ENCODE data around the gene PGAP6.

PGAP6 gene

GRCh38 chr16:401468-402348, 19.9 kb upstream of the PGAP6 start, which contains the start of gene DECR2:
TSS of gene DECR2 (plus strand) at chr16:401885. CDS start at chr16:401964, 79 bp downstream.
- TF ChIP-seq CTCF (IDR thresholded peaks at IDR 0.05; ENCODE audit: control insufficient read depth, insufficient read depth, low read depth, low read length, missing control alignments): peak; percentile 32
- no peak for DNase-seq (ENCODE audit: low read depth)
- peak within 1 kb of the TSS; percentile 96 for H3K4me3 ChIP-seq (ENCODE audit: control insufficient read depth, low read depth, low read length)

GRCh38 chr16:400061-400591, 18.3 kb upstream of the PGAP6 start:
- H3K4me3 ChIP-seq (ENCODE audit: control insufficient read depth, low read depth, low read length): peak overlapping the region; percentile 96
- DNase-seq (ENCODE audit: low read depth): no peak
- no peak for TF ChIP-seq CTCF (IDR thresholded peaks at IDR 0.05; ENCODE audit: control insufficient read depth, insufficient read depth, low read depth, low read length, missing control alignments)

- no peak for TF ChIP-seq CTCF (IDR thresholded peaks at IDR 0.05; ENCODE audit: control insufficient read depth, insufficient read depth, low read depth, low read length, missing control alignments)
- no peak for DNase-seq (ENCODE audit: low read depth)
- no peak overlapping the region for H3K4me3 ChIP-seq (ENCODE audit: control insufficient read depth, low read depth, low read length)
Observed at GRCh38 chr16:399340-400019, 17.7 kb upstream of the PGAP6 start.

GRCh38 chr16:398561-399339, 17.0 kb upstream of the PGAP6 start:
- no peak overlapping the region for H3K4me3 ChIP-seq (ENCODE audit: control insufficient read depth, low read depth, low read length)
- no peak for TF ChIP-seq CTCF (IDR thresholded peaks at IDR 0.05; ENCODE audit: control insufficient read depth, insufficient read depth, low read depth, low read length, missing control alignments)
- DNase-seq (ENCODE audit: low read depth): no peak

GRCh38 chr16:397736-398332, 16.1 kb upstream of the PGAP6 start:
- H3K4me3 ChIP-seq (ENCODE audit: control insufficient read depth, low read depth, low read length): peak overlapping the region; percentile 35
- TF ChIP-seq CTCF (IDR thresholded peaks at IDR 0.05; ENCODE audit: control insufficient read depth, insufficient read depth, low read depth, low read length, missing control alignments): peak; percentile 50
- no peak for DNase-seq (ENCODE audit: low read depth)
